ENCODE data around the gene PDE7B.

DNA sequence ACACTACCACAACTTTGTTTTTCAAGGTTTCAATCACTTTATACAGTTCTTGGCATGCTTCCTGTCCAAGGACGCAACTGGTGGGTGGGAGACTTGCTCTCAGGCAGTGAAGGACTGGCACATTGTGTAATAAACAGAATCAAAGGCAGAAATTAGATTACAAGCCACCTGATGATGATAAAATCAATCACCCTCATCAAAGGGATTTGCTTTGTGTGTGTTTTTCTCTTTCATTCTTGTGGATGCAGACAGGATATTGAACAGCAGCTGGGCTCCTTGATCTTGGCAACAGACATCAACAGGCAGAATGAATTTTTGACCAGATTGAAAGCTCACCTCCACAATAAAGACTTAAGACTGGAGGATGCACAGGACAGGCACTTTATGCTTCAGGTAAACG, 327.2 kb downstream of the PDE7B start:
- TF ChIP-seq CTCF (IDR thresholded peaks at IDR 0.05), result no peak
- no peak for TF ChIP-seq POLR2A (IDR thresholded peaks at IDR 0.05)

Data from Peyer's patch (tissue), 4 donors.